HUES48 (cell line): ENCODE measurements around the gene PRKRIP1.
"Not testable (repeated sequence)": the region's sequence is repeated elsewhere in the genome, so short reads cannot be mapped to it uniquely, and the experiment has no call there.

Source experiments
- H3K27ac ChIP-seq: one replicate; pipeline ENCODE4 v1.7.0; 2013; ENCODE audit warnings: low read depth, low read length, inconsistent platforms
- H3K27me3 ChIP-seq: 2 replicates; pipeline ENCODE4 v1.6.1; 2013; ENCODE audit warnings: mild to moderate bottlenecking, low read length; ENCODE audit not compliant: control insufficient read depth, insufficient read depth
- H3K36me3 ChIP-seq: 2 replicates; pipeline ENCODE4 v1.6.1; 2013; ENCODE audit warnings: low read length; ENCODE audit not compliant: control insufficient read depth, insufficient read depth
- H3K4me1 ChIP-seq: 2 replicates; pipeline ENCODE4 v1.6.1; 2013; ENCODE audit warnings: mild to moderate bottlenecking, low read length; ENCODE audit not compliant: control insufficient read depth, insufficient read depth
- H3K4me3 ChIP-seq: 2 replicates; pipeline ENCODE4 v1.5.1; 2013; ENCODE audit warnings: mild to moderate bottlenecking, low read depth, low read length
- H3K9ac ChIP-seq: 2 replicates; pipeline ENCODE4 v1.6.1; 2013; ENCODE audit warnings: mild to moderate bottlenecking, low read depth, low read length, moderate library complexity
- H3K9me3 ChIP-seq: 2 replicates; pipeline ENCODE4 v1.6.1; 2013; ENCODE audit warnings: low read length; ENCODE audit not compliant: control insufficient read depth, insufficient read depth

PRKRIP1 gene

DNA sequence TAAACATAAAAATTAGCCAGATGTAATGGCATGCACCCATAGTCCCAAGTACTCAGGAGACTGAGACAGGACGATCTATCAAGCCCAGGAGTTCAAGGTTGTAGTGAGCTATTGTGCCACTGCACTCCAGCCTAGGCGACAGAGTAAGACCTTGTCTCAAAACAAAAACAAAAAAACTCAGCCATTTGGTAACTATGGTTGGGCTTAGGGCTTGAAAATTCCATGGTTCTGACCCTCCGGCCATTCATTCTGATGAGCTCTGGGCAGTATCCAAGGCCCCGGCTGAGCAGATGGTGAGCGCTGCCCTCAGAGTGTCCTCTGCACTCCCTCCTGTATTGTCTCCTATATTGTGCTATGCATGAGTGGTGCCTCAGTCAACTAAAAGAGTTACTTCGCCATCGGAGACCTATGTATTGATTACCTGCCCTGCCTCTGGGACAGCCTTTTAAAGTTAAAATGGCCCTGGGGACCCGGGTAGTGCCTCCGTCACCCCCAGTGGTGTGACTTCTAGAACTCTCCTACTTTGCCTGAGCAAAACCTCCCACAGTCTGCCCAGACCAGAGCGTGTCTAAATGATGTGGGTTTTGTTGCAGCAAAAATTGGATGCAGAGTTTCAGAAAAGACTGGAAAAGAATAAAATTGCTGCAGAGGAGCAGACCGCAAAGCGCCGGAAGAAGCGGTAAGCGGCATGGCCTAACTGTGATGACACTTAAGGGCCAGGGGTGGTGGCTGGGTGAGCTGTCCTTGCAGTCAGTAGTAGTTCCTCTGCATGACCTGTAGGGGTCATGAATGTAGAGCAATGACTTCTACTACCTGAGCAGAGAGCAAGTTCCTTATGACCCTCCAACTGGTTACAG lies 8.1 kb downstream of the PRKRIP1 start:
- H3K9ac ChIP-seq: no peak overlapping the region
- H3K9me3 ChIP-seq: no peaks in the 10 kb centered on the region
- no peak overlapping the region for H3K27ac ChIP-seq
- no peaks in the 10 kb centered on the region for H3K4me1 ChIP-seq
- H3K4me3 ChIP-seq: no peak overlapping the region
- no peaks in the 10 kb centered on the region for H3K27me3 ChIP-seq
- H3K36me3 ChIP-seq: peaks cover 86% of the 10 kb centered on the region

DNA sequence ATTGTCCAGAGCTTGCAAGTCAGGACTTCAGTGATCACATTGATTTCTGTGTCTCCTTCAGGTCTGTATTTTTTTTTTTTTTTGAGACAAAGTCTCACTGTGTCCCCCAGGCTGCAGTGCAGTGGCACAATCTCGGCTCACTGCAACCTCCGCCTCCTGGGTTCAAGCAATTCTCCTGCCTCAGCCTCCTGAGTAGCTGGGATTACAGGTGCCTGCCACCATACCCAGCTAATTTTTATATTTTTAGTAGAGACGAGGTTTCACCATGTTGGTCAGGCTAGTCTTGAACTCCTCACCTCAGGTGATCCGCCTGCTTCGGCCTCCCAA lies 8.7 kb downstream of the PRKRIP1 start:
- not testable (repeated sequence) for H3K9ac ChIP-seq, H3K9me3 ChIP-seq, H3K4me1 ChIP-seq, H3K27ac ChIP-seq, H3K4me3 ChIP-seq, H3K27me3 ChIP-seq
- peaks cover 86% of the 10 kb centered on the region for H3K36me3 ChIP-seq

DNA sequence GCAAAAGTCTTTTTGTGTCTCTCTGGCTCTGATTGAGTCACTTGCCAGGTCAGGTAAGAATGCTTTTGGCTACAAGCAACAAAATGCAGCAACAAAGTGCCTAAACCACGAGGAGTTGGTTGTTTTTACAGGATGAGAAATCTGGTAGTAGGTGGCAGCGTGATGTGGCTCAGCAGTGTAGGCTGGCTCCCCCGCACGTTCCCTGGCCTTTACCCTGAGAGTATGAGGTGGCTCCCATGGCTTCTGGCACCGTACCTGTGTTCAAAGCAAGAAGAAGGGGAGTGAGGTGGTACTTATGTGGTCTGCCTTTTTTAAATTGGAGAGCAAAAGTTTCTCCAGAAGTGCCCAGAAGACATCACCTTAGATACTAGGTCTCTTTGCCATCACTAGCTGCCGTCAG lies 11.7 kb downstream of the PRKRIP1 start:
- peaks cover 81% of the 10 kb centered on the region for H3K36me3 ChIP-seq
- no peaks in the 10 kb centered on the region for H3K4me1 ChIP-seq
- H3K9ac ChIP-seq: no peak overlapping the region
- H3K4me3 ChIP-seq: no peak overlapping the region
- H3K27me3 ChIP-seq: no peaks in the 10 kb centered on the region
- H3K9me3 ChIP-seq: no peaks in the 10 kb centered on the region
- H3K27ac ChIP-seq: no peak overlapping the region

DNA sequence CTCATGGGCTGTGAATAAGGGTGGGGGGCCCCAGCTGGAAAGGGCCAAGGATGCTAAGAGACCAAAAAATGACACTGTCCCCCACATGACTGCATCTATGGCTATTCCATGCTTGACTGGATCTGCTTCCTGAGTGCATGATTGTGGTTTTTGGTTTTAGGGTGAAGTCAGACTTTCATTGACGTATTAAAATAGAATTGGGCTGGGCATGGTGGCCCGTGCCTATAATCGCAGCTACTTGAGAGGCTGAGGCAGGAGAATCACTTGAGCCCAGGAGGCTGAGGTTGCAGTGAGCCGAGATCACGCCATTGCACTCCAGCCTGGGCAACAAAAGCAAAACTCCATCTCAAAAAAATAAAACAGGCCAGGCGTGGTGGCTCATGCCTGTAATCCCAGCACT lies 12.4 kb downstream of the PRKRIP1 start:
- H3K4me3 ChIP-seq, H3K9ac ChIP-seq, H3K27me3 ChIP-seq, H3K9me3 ChIP-seq, H3K27ac ChIP-seq, H3K4me1 ChIP-seq: not testable (repeated sequence)
- H3K36me3 ChIP-seq: peaks cover 81% of the 10 kb centered on the region

DNA sequence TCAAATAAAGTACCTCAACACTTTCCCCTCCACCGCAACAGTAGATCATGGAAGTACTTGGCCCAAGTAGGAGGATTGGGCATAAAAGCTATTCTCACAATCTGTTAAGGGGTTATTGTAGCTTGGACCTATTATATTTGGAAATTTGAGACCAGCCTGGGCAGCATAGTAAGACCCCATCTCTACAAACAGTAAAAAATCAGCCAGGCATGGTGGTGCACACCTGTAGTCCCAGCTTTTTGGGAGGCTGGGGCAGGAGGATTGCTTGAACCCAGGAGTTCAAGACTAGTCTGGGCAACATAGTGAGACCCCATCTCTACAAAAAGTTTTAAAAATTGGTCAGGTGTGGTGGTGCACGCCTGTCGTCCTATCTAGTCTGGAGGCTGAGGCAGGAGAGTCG lies 13.2 kb downstream of the PRKRIP1 start:
- no peak overlapping the region for H3K9ac ChIP-seq
- no peak overlapping the region for H3K27ac ChIP-seq
- H3K36me3 ChIP-seq: peaks cover 85% of the 10 kb centered on the region
- H3K27me3 ChIP-seq: no peaks in the 10 kb centered on the region
- H3K9me3 ChIP-seq: no peaks in the 10 kb centered on the region
- no peak overlapping the region for H3K4me3 ChIP-seq
- no peaks in the 10 kb centered on the region for H3K4me1 ChIP-seq

DNA sequence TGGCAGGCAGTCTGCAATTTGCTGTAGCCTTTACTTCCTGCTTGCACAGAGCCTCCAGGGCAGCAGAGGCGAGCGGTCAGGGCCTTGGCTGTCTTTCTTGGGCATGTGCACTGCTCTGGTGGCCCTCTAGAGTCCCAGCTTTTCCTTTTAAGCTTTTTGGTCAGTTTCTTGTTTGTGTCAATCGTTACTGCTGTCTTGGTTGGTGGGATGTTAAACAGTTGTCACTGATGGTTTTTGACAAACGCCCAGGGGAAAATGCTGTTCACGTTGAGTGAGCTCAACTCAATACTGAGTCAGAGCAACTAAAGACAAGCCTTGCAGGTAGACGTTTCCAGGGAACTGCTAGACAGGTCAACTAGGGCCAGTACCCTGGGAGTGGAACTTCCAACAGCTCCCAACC lies 14.0 kb downstream of the PRKRIP1 start:
- H3K27me3 ChIP-seq: no peaks in the 10 kb centered on the region
- H3K9me3 ChIP-seq: no peaks in the 10 kb centered on the region
- H3K4me3 ChIP-seq: no peak overlapping the region
- no peak overlapping the region for H3K27ac ChIP-seq
- H3K9ac ChIP-seq: no peak overlapping the region
- no peaks in the 10 kb centered on the region for H3K4me1 ChIP-seq
- peaks cover 86% of the 10 kb centered on the region for H3K36me3 ChIP-seq

DNA sequence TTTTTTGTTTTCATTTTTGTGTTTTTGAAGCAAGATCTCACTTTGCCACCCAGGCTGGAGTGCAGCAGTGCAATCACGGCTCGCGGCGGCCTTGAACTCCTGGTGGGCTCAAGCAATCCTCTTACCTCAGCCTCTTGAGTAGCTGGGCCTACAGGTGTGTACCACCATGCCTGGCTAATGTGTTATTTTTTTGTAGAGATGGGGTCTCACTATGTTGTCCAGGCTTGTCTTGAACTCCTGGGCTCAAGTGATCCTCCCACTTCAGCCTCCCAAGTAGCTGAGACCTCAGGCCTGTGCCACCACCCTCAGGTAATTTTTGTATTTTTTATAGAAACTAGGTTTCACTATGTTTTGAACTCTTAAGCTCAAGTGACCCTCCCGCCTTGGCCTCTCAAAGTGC lies 14.8 kb downstream of the PRKRIP1 start:
- Histone ChIP-seq H3K27ac (no peak overlapping the region), H3K36me3 (peaks cover 85% of the 10 kb centered on the region), H3K4me1 (no peaks in the 10 kb centered on the region)

DNA sequence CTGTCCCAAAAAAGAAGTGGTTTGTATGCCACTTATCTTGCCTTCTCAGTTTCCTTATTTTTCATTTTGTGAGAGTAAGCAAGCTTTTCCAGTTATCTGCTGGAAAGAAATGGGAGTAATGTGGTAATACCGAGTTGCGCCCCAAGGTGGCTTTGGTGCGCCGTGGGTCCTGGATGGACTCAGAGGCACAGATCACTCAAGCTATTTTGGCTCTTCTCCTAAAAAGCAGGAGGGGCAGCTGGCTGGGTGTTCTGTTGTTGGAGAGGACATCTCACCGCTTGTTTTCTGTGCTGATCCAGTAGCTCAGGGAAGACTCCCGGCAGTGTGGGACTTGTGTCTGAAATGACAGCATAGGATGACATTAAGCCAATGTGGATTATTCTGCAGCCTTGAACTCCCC lies 16.4 kb downstream of the PRKRIP1 start:
- peaks cover 78% of the 10 kb centered on the region for H3K36me3 ChIP-seq
- H3K4me1 ChIP-seq: no peaks in the 10 kb centered on the region
- H3K9ac ChIP-seq: no peak overlapping the region
- no peak overlapping the region for H3K27ac ChIP-seq
- H3K27me3 ChIP-seq: no peaks in the 10 kb centered on the region
- no peak overlapping the region for H3K4me3 ChIP-seq
- no peaks in the 10 kb centered on the region for H3K9me3 ChIP-seq

More for the DNA sequence above, 14.8 kb downstream of the PRKRIP1 start:
- Histone ChIP-seq H3K27me3 (no peaks in the 10 kb centered on the region), H3K9me3 (no peaks in the 10 kb centered on the region), H3K9ac (no peak overlapping the region), H3K4me3 (no peak overlapping the region)

DNA sequence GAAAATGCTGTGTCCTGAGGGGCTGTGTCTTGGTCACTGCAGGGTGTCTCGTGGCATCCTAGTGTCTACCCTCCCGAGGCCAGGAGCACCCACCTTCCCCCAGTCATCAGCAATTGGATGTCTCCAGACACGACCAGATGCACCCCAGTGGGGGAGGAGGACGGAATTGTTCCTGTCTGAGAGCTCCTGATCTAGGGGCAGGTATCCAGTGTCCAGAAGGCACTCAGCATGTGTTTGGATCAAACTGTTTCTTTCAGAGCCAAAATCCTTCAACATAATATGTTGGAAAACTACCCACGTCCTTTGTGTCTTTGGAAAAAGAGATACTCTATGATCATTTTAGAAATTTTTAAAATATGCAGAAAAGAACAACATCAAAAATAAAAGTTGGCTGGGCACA lies 16.9 kb downstream of the PRKRIP1 start:
- H3K4me1 ChIP-seq: no peaks in the 10 kb centered on the region
- H3K36me3 ChIP-seq: peaks cover 73% of the 10 kb centered on the region
- H3K27me3 ChIP-seq: no peaks in the 10 kb centered on the region
- H3K27ac ChIP-seq: no peak overlapping the region
- no peak overlapping the region for H3K4me3 ChIP-seq
- H3K9ac ChIP-seq: no peak overlapping the region
- no peaks in the 10 kb centered on the region for H3K9me3 ChIP-seq

DNA sequence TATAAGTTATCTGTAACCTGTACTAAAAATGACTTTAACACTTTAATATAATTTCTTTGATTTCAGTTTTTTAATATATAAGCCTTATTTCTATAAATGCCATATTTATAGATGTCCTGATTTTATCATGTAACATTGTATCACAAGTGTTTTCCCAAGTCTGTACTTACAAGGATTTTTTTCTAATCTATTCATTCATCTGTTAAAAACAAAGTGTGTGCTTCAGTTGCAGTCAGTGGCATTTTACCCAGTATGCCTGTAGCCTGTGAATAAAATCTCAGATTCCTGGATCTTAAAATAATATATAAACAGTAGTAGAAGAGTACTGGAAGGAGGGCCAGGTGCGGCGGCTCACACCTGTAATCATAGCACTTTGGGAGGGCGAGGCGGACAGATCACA lies 17.4 kb downstream of the PRKRIP1 start:
- no peaks in the 10 kb centered on the region for H3K9me3 ChIP-seq
- H3K9ac ChIP-seq: no peak overlapping the region
- H3K36me3 ChIP-seq: peaks cover 72% of the 10 kb centered on the region
- H3K4me1 ChIP-seq: no peaks in the 10 kb centered on the region
- H3K27ac ChIP-seq: no peak overlapping the region
- no peaks in the 10 kb centered on the region for H3K27me3 ChIP-seq
- no peak overlapping the region for H3K4me3 ChIP-seq

DNA sequence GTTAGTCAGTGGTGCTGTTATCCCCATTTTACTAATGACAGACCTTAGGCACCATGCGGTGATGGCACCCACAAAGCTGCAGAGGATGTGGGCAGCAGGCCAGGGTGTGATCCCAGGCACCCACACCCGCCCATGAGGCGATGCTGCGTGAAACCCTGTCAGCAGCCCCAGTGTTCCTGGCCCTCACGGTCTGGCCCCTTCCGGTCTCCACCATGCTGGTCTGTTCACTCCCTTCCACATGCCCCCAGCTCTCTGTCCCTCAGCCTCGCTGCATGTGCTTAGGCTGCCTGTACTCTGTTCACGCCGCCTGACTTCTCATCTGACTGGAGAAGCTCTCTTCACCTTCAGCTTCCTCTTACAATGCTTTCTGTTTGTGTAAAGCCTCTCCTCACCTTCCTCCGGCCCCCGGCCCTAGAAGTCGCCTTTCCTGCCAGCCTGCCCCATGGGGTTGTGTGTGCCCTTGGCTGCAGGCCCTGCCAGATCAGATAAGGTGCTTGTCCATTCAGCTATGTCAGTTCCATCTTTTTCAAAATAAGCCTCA lies 19.6 kb downstream of the PRKRIP1 start:
- no peaks in the 10 kb centered on the region for H3K27me3 ChIP-seq
- H3K36me3 ChIP-seq: peaks cover 66% of the 10 kb centered on the region
- H3K27ac ChIP-seq: no peak overlapping the region
- no peaks in the 10 kb centered on the region for H3K9me3 ChIP-seq
- H3K4me3 ChIP-seq: no peak overlapping the region
- no peaks in the 10 kb centered on the region for H3K4me1 ChIP-seq
- no peak overlapping the region for H3K9ac ChIP-seq
